HUES48 (cell line): ENCODE data around the gene KNG1.

Source experiments
- H3K27ac ChIP-seq: one replicate; pipeline ENCODE4 v1.7.0; 2013; ENCODE audit warnings: low read depth, low read length, inconsistent platforms
- H3K27me3 ChIP-seq: 2 replicates; pipeline ENCODE4 v1.6.1; 2013; ENCODE audit warnings: mild to moderate bottlenecking, low read length; ENCODE audit not compliant: control insufficient read depth, insufficient read depth
- H3K36me3 ChIP-seq: 2 replicates; pipeline ENCODE4 v1.6.1; 2013; ENCODE audit warnings: low read length; ENCODE audit not compliant: control insufficient read depth, insufficient read depth
- H3K4me1 ChIP-seq: 2 replicates; pipeline ENCODE4 v1.6.1; 2013; ENCODE audit warnings: mild to moderate bottlenecking, low read length; ENCODE audit not compliant: control insufficient read depth, insufficient read depth
- H3K4me3 ChIP-seq: 2 replicates; pipeline ENCODE4 v1.5.1; 2013; ENCODE audit warnings: mild to moderate bottlenecking, low read depth, low read length
- H3K9ac ChIP-seq: 2 replicates; pipeline ENCODE4 v1.6.1; 2013; ENCODE audit warnings: mild to moderate bottlenecking, low read depth, low read length, moderate library complexity
- H3K9me3 ChIP-seq: 2 replicates; pipeline ENCODE4 v1.6.1; 2013; ENCODE audit warnings: low read length; ENCODE audit not compliant: control insufficient read depth, insufficient read depth

The KNG1 gene

GRCh38 chr3:186772701-186773417, 55.7 kb downstream of the KNG1 start:
- H3K36me3 ChIP-seq = no peaks in the 10 kb centered on the region
- H3K4me1 ChIP-seq = peaks cover 13% of the 10 kb centered on the region
- no peak overlapping the region; the same call in 1 of the 2 replicates for H3K4me3 ChIP-seq
- H3K27me3 ChIP-seq = peaks cover 8% of the 10 kb centered on the region; the same call in 1 of the 2 replicates
- H3K9ac ChIP-seq = no peak overlapping the region
- no peaks in the 10 kb centered on the region for H3K9me3 ChIP-seq
- no peak overlapping the region for H3K27ac ChIP-seq

- H3K9ac ChIP-seq = no peak overlapping the region
- H3K9me3 ChIP-seq = no peaks in the 10 kb centered on the region
- H3K27ac ChIP-seq = peak overlapping the region; percentile 86
- H3K4me3 ChIP-seq = no peak overlapping the region
- peaks cover 13% of the 10 kb centered on the region for H3K4me1 ChIP-seq
- peaks cover 8% of the 10 kb centered on the region; the same call in 1 of the 2 replicates for H3K27me3 ChIP-seq
- H3K36me3 ChIP-seq = no peaks in the 10 kb centered on the region
Measured at GRCh38 chr3:186775999-186776398, 58.8 kb downstream of the KNG1 start.

- H3K4me3 ChIP-seq = no peak overlapping the region
Measured at GRCh38 chr3:186779204-186779603, 62.0 kb downstream of the KNG1 start.

GRCh38 chr3:186782542-186783057, 65.4 kb downstream of the KNG1 start:
- Histone ChIP-seq H3K36me3 (peaks cover 39% of the 10 kb centered on the region), H3K4me1 (peaks cover 16% of the 10 kb centered on the region; the same call in 1 of the 2 replicates), H3K9ac (peak overlapping the region; percentile 99), H3K27ac (peak overlapping the region; percentile 99), H3K27me3 (no peaks in the 10 kb centered on the region), H3K4me3 (peak overlapping the region; percentile 90), H3K9me3 (no peaks in the 10 kb centered on the region; the same call in 1 of the 2 replicates)

More at GRCh38 chr3:186779204-186779603, 62.0 kb downstream of the KNG1 start:
- peaks cover 17% of the 10 kb centered on the region for H3K4me1 ChIP-seq
- H3K9me3 ChIP-seq = no peaks in the 10 kb centered on the region
- H3K27ac ChIP-seq = no peak overlapping the region
- H3K27me3 ChIP-seq = no peaks in the 10 kb centered on the region
- H3K36me3 ChIP-seq = peaks cover 5% of the 10 kb centered on the region
- no peak overlapping the region for H3K9ac ChIP-seq

DNA sequence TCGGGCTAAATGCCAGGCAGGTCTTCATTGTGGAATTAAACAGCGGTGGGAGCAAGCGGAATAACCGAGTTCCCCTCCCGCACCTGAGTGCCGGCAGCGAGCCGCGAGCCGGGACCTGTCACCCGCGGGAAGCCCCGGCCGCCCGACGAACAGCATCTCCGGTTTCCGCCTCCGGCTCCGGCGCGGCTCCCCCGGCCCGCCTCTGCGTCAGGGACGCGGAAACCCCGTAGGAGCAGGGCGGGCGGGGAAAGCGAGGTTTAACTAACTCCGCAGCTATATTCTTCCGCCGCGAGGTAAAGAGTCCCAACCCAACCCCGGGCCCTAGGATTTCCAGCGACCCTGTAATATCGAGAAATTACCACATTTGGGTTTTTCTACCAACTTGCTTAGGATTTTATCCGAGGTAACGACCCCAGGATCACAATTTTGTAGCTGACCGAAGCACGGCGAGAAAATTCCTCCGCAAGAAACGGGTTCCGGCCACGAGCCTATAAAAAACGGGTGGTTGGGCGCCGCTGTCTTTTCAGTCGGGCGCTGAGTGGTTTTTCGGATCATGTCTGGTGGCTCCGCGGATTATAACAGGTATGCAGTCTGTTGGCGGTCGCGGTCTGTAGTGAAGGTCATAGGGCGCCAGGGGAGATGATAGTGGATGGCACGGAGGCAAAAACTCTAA, 66.0 kb downstream of the KNG1 start, which contains the start of gene EIF4A2:
TSS of gene EIF4A2 (plus strand) at position 520 of the 673 bp plus-strand sequence. CDS start at position 554, 34 bp downstream.
- peak within 1 kb of the TSS; percentile 99 for H3K9ac ChIP-seq
- H3K4me1 ChIP-seq = peaks cover 16% of the 10 kb centered on the region; the same call in 1 of the 2 replicates
- H3K4me3 ChIP-seq = peak within 1 kb of the TSS; percentile 90
- no peaks in the 10 kb centered on the region for H3K27me3 ChIP-seq
- no peaks in the 10 kb centered on the region; the same call in 1 of the 2 replicates for H3K9me3 ChIP-seq
- peak within 1 kb of the TSS; percentile 99 for H3K27ac ChIP-seq
- H3K36me3 ChIP-seq = peaks cover 45% of the 10 kb centered on the region

DNA sequence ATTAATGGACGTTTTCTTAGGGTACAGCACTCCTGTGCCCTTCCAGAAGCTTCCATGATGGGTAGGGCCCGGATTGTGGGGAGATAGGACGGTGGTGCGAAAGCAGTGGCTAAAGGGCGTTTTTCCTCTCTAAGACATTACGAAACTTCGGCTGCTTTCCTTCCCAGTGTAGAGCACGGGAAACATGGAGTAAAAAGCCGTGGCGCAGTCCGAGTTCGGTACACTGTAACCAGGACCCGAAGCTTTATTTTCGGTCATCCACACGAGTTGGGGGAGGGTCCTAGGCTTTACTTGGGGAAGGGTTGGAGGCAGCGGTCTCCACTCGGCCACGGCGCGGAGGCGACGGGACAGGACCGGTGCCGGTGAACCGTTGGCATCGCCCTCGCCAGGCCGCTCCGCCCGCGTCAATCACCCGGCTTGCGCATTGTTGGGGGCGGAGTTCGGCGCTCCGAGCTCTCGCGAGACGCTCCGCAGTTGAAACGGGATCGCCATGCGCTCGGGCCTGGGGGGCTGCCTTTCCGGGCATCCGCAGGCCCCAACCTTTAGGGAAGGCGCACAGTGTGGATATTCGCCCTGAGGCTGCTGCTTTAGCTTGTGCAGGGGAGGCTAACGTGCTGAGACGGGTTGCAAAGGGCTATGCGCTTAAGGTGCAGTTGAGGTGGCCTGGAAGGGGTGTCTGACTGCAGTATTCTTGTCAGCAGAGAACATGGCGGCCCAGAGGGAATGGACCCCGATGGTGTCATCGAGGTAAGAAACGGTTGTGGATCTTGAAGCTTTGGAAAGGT, 66.8 kb downstream of the KNG1 start:
- no peaks in the 10 kb centered on the region; the same call in 1 of the 2 replicates for H3K9me3 ChIP-seq
- peak overlapping the region; percentile 99 for H3K9ac ChIP-seq
- H3K4me1 ChIP-seq = peaks cover 16% of the 10 kb centered on the region; the same call in 1 of the 2 replicates
- H3K27ac ChIP-seq = peak overlapping the region; percentile 99
- H3K27me3 ChIP-seq = no peaks in the 10 kb centered on the region
- peaks cover 52% of the 10 kb centered on the region for H3K36me3 ChIP-seq
- H3K4me3 ChIP-seq = peak overlapping the region; percentile 90

- Histone ChIP-seq H3K4me1 (peaks cover 16% of the 10 kb centered on the region; the same call in 1 of the 2 replicates), H3K27ac (peak overlapping the region; percentile 99), H3K9me3 (no peaks in the 10 kb centered on the region; the same call in 1 of the 2 replicates), H3K36me3 (peaks cover 63% of the 10 kb centered on the region), H3K9ac (peak overlapping the region; percentile 99), H3K4me3 (peak overlapping the region; percentile 90), H3K27me3 (no peaks in the 10 kb centered on the region)
Measured at GRCh38 chr3:186784820-186785494, 67.8 kb downstream of the KNG1 start.

DNA sequence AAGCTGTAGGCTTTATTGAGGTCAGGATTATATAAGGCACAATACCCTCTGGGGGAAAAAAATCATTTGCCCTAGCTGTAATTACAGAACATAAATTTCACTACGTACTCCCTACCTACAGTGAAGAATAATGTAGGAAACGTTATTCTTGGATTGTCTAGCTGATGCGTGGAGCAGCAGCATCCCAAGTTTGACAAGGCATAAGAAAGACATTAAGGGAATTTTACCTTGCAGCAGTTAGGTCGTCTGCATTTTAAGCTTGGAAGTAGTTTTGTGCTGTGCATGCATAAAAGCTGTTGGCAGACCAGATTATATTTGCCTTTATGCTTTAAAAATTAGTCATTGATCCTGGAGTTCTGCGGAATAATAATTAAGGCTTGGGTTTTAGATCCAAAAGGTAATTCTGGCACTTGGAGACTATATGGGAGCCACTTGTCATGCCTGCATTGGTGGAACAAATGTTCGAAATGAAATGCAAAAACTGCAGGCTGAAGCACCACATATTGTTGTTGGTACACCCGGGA, 68.4 kb downstream of the KNG1 start:
- H3K27me3 ChIP-seq = no peaks in the 10 kb centered on the region
- H3K4me1 ChIP-seq = peaks cover 16% of the 10 kb centered on the region; the same call in 1 of the 2 replicates
- peak overlapping the region; percentile 90 for H3K4me3 ChIP-seq
- peaks cover 69% of the 10 kb centered on the region for H3K36me3 ChIP-seq
- peak overlapping the region; percentile 99 for H3K9ac ChIP-seq
- peak overlapping the region; percentile 99 for H3K27ac ChIP-seq
- no peaks in the 10 kb centered on the region; the same call in 1 of the 2 replicates for H3K9me3 ChIP-seq

GRCh38 chr3:186786922-186787321, 69.8 kb downstream of the KNG1 start:
- Histone ChIP-seq H3K36me3 (peaks cover 82% of the 10 kb centered on the region), H3K9ac (peak overlapping the region; percentile 99), H3K4me3 (peak overlapping the region; percentile 90), H3K27ac (peak overlapping the region; percentile 99), H3K27me3 (no peaks in the 10 kb centered on the region), H3K9me3 (no peaks in the 10 kb centered on the region; the same call in 1 of the 2 replicates), H3K4me1 (peaks cover 8% of the 10 kb centered on the region; the same call in 1 of the 2 replicates)
